Central memory CD8-positive, alpha-beta T cell (primary cell): ENCODE measurements around the gene ADAMTS16.

Experiments used
- ATAC-seq: fragments of 150-1000 bp; cut with Tn5 transposase; replicated peaks from 2 replicates; pipeline ENCODE4 v1.10.0; 2022; ENCODE audit warnings: mild to moderate bottlenecking, moderate FRiP score, moderate number of reproducible peaks; ENCODE audit not compliant: poor library complexity, severe bottlenecking; ENCODE audit errors: extremely low read depth
- DNase-seq, 2 donors: peaks; one replicate each; pipeline ENCODE4 v3.0.0; 2021; ENCODE audit warnings: low spot score in 2 of 2
- H3K27ac Mint-ChIP-seq: one replicate; pipeline ENCODE4 v1.8.0; 2022; ENCODE audit warnings: low read depth, mild to moderate bottlenecking, moderate library complexity, mixed read lengths
- H3K27me3 Mint-ChIP-seq: one replicate; pipeline ENCODE4 v1.8.0; 2022; ENCODE audit warnings: mixed read lengths
- H3K36me3 Mint-ChIP-seq: one replicate; pipeline ENCODE4 v1.8.0; 2022; ENCODE audit warnings: mild to moderate bottlenecking, moderate library complexity, mixed read lengths; ENCODE audit not compliant: insufficient read depth
- H3K4me1 Mint-ChIP-seq: one replicate; pipeline ENCODE4 v1.8.0; 2022; ENCODE audit warnings: mixed read lengths
- H3K4me3 Mint-ChIP-seq: one replicate; pipeline ENCODE4 v1.8.0; 2022; ENCODE audit warnings: mild to moderate bottlenecking, moderate library complexity, mixed read lengths
- H3K9me3 Mint-ChIP-seq: one replicate; pipeline ENCODE4 v1.8.0; 2022; ENCODE audit warnings: mixed read lengths

ADAMTS16 gene

DNA sequence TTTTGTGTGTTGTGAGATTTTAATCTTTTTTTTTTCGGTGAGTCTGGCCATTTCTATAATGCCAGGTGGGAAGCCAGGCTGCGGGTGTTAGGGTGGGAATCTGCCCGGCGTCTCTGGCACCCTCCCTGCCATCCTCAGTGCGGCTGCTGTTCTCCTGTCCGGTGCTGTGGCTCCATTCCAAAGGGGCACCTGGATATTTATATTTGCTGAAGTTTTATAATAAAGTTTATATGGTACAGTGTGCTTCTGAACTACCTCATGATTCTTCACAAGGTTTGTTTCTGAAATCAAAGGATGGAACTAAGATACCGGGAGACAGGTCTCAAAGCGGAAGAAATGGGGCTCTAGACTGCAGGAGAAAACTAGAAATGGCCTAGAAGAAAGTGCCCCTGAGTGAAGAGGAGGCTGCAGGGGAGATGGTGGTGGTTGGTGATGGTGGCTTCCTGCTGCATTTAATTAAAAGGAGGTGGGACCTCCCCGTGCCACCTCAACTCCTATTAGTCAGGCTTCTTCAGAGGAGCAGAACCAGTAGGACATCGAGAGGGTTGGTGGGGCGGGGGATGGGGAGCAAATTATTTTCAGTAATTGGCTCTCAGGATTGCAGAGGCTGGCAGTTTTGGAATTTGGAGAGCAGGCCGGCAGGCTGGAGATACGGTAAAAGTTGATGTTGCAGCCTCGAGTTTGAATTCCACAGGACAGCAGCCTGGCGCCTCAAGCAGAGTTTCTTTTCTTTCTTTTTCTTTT, 180.1 kb downstream of the ADAMTS16 start:
- H3K4me3 Mint-ChIP-seq = no peak overlapping the region
- peaks cover 11% of the 10 kb centered on the region for H3K9me3 Mint-ChIP-seq
- no peaks in the 10 kb centered on the region for H3K36me3 Mint-ChIP-seq
- no peak for ATAC-seq
- no peak for DNase-seq
- H3K4me1 Mint-ChIP-seq = no peaks in the 10 kb centered on the region
- no peak overlapping the region for H3K27ac Mint-ChIP-seq
- H3K27me3 Mint-ChIP-seq = no peaks in the 10 kb centered on the region

DNA sequence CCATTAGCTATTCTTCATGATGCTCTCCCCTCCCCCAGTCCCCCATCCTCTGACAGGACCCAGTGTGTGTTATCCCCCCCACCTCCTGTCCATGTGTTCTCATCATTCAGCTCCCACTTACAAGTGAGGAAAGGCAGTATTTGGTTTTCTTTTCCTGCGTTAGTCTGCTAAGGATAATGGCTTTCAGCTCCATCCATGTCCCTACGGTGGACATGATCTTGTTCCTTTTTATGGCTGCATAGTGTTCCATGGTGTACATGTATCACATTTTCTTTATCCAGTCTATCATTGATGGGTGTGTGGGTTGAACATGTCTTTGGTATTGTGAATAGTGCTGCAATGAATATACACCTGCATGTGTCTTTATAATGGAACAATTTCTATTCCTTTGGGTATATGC, 181.0 kb downstream of the ADAMTS16 start:
- H3K4me3 Mint-ChIP-seq = no peak overlapping the region
- no peak overlapping the region for H3K27ac Mint-ChIP-seq
- no peaks in the 10 kb centered on the region for H3K27me3 Mint-ChIP-seq
- H3K9me3 Mint-ChIP-seq = peaks cover 13% of the 10 kb centered on the region
- no peaks in the 10 kb centered on the region for H3K36me3 Mint-ChIP-seq
- ATAC-seq (no peak), DNase-seq (no peak)
- no peaks in the 10 kb centered on the region for H3K4me1 Mint-ChIP-seq

DNA sequence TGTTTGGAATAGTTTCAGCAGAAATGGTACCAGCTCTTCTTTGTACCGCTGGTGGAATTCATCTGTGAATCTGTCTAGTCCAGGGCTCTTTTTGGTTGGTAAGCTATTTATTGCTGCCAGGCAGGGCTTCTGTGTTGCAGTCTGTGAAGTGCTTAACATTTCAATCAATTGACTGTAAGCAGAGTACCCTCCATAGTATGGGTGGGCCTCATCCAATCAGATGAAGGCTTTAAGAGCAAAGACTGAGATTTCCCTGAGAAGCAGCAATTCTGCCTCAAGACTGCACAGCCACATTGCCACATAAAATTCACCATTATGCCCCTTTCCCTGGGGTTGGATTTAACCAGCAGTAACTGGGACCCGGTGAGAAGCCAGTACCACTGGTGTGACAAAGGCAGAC, 183.4 kb downstream of the ADAMTS16 start:
- Mint-ChIP-seq H3K9me3 (peaks cover 25% of the 10 kb centered on the region), H3K4me3 (no peak overlapping the region), H3K27ac (no peak overlapping the region), H3K27me3 (peaks cover 12% of the 10 kb centered on the region), H3K4me1 (no peaks in the 10 kb centered on the region), H3K36me3 (no peaks in the 10 kb centered on the region)
- ATAC-seq (no peak), DNase-seq (no peak)

DNA sequence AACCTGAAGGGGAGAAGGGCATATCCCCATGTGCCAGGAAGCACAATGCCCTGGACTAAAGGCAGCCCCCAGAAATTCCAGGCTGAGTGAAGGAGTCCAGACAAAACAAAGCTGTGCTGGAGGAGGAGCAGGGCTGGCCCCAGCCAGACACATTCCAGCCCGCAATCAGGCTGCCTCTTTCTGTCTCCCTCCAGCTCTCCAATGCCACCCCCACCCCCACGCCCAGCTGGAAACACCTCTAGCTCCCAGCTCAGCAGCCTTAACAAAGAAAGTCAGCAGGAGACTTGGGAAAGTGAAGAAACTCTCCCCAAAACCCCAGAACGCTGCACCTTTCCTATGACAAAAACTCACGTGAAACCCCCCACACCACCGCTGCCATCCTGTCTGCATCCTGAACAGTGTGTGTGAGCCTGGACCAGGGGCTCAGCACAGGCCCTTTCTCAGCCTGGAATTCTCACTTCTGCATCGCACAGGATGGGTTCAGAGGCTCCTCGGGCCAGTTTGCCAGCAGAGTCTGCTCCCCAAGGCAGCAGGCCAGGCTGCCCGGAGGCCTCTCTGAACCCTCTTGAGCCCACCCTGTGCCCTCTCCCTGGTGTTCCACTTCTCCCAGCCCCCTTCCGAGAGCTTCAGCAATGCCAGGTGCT, 186.1 kb downstream of the ADAMTS16 start:
- Mint-ChIP-seq H3K4me1 (no peaks in the 10 kb centered on the region), H3K9me3 (peaks cover 26% of the 10 kb centered on the region), H3K4me3 (no peak overlapping the region), H3K36me3 (no peaks in the 10 kb centered on the region), H3K27me3 (peaks cover 12% of the 10 kb centered on the region), H3K27ac (no peak overlapping the region)
- DNase-seq (no peak), ATAC-seq (no peak)

DNA sequence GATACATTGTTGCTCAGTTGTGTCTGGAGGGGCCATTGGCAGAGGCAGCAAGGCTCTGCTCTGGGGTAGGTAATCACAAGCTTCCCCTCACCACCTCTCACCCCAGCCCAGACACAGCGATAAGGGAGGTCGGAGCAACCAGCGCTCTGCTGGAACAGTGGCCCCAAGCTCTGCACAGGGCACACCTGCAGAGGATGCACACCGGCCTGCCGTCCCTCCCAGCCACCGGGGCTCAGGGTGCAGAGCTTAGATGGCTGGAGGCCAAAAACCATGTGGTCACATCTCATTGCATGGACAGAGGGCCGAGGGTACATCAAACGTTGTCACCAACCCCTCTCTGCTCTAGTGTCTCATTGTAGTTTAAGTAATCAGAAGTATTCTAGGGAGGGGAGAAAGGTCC, 187.0 kb downstream of the ADAMTS16 start:
- Mint-ChIP-seq H3K4me3 (no peak overlapping the region), H3K9me3 (peaks cover 19% of the 10 kb centered on the region), H3K27me3 (peaks cover 12% of the 10 kb centered on the region), H3K36me3 (no peaks in the 10 kb centered on the region), H3K27ac (no peak overlapping the region), H3K4me1 (no peaks in the 10 kb centered on the region)
- DNase-seq = no peak
- no peak for ATAC-seq

DNA sequence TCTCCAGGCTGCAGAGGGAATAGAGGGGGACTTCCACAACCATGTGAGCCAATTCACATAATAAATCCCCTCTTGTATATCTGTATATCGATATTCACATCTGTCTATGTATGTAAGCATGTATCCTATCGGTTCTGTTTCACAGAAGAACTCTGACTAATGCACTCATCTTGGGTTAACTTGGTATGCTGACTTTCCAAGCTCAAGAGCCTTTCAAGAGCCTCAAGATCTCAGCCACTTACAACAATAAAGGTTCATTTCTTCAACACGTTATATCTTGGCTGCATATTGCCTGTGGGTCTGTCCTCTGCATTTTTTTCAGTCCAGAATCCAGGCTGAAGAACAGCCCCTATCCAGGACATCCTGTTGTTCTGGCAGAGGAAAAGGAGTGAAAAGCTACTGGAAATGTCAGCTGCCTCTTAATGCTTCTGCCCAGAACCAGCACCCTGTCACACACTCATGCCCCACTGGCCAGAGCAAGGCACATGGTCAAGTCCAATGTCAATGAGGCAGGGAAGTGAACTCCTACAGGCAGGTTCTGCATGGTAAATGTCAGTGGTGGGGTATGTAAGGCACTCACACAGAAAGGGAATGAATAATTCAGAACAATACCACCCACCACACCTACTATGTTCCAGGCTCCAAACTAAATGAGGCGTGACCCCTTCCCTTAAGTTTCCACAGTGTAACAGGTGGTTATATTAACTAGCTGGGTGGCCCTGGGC, 190.8 kb downstream of the ADAMTS16 start:
- Mint-ChIP-seq H3K36me3 (no peaks in the 10 kb centered on the region), H3K27me3 (peaks cover 12% of the 10 kb centered on the region), H3K9me3 (peaks cover 14% of the 10 kb centered on the region), H3K4me3 (no peak overlapping the region), H3K27ac (no peak overlapping the region), H3K4me1 (no peaks in the 10 kb centered on the region)
- ATAC-seq = no peak
- DNase-seq = no peak

DNA sequence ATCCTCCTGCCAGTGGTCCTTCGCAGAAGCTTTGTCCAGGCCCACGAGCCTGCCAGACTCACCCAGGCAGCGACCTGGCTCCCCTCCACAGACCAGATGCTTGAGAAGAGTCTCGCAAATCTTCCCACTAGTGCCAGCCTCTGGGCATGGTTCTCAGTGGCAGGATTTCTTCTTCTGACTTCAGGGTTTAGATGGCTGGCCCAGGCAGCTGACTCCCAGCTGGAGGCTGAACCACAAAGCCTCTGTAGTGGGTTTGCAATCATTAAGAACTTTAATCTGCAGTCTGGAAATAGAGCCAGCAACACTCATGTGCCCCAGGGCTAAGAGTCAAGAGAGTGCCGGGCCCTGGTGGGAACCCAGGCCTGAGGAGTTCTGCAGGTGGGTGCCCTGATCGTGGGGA, 191.7 kb downstream of the ADAMTS16 start:
- DNase-seq (no peak), ATAC-seq (no peak)
- Mint-ChIP-seq H3K36me3 (no peaks in the 10 kb centered on the region), H3K4me3 (no peak overlapping the region), H3K27ac (no peak overlapping the region), H3K27me3 (peaks cover 7% of the 10 kb centered on the region), H3K4me1 (no peaks in the 10 kb centered on the region), H3K9me3 (peaks cover 18% of the 10 kb centered on the region)

DNA sequence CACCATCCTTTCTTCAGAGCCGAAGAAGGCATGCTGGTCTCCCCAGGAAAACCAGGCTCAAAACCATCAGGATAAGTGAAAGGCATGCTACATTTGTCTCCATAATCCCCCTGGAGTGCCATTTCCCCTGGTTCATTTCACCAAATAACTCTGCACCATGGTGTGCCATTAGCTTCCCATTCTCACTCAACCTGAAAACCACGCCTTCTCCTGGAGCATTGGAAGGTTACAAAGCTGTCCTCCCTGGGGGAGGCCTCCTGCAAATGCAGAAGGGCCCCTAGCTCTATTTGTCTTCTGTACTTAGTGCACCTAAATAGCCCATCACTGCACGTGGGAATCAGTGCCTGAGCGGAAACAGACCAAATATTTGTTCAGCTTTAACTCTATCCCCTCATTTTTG, 192.2 kb downstream of the ADAMTS16 start:
- Mint-ChIP-seq H3K9me3 (peaks cover 18% of the 10 kb centered on the region), H3K27me3 (peaks cover 3% of the 10 kb centered on the region), H3K4me1 (no peaks in the 10 kb centered on the region), H3K36me3 (no peaks in the 10 kb centered on the region), H3K4me3 (no peak overlapping the region), H3K27ac (no peak overlapping the region)
- ATAC-seq (no peak), DNase-seq (no peak)

DNA sequence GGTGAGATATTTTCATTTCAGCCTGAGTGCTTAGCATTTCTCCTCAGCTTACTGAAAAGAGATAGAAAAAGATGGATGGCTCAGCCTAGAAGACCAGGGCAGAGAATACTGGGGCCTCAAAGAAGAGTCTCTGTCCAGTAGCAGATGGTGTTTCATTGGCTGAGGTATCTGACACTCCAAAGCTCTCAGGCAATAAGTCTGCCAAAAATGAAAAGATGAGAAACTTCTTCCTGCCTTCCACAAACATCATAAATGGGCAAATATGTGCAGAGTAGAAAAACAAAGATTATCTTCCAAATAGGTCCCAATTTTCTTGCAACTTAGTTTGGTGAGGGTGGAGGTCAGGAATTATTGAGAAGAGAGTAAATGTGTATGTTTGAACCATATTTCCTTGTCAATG, 195.0 kb downstream of the ADAMTS16 start:
- Mint-ChIP-seq H3K27ac (no peak overlapping the region), H3K4me3 (no peak overlapping the region), H3K4me1 (no peaks in the 10 kb centered on the region), H3K36me3 (no peaks in the 10 kb centered on the region), H3K27me3 (no peaks in the 10 kb centered on the region), H3K9me3 (peaks cover 4% of the 10 kb centered on the region)
- ATAC-seq (no peak), DNase-seq (no peak)

DNA sequence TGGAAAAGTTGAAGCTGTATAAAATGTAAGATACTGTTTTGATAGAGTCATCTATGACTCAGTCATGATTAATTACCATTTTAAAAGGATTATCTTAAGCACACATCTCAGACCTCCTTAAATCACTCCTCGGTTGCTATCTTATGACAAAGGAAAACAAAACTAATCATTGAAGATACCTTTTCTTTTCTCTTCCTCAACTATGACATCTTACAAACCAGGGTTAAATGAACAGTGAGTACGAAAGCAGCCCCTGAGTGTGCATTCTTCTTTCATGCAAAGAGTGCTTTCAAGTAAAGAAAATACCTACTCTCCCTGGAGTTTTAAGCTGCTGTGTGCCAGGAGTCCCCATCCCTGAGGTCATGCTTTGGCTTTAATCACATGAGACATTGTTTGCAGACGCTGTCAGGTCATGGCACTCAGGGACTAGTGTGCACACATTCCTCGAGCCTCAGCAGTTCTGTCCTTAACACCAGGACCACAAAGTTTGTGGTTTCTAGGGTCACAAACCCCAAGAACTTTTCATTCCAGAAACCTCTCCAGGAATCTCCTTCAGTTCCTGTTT, 195.7 kb downstream of the ADAMTS16 start:
- H3K4me1 Mint-ChIP-seq = no peaks in the 10 kb centered on the region
- no peaks in the 10 kb centered on the region for H3K27me3 Mint-ChIP-seq
- no peak overlapping the region for H3K4me3 Mint-ChIP-seq
- H3K36me3 Mint-ChIP-seq = no peaks in the 10 kb centered on the region
- peaks cover 4% of the 10 kb centered on the region for H3K9me3 Mint-ChIP-seq
- DNase-seq = no peak
- ATAC-seq = no peak
- no peak overlapping the region for H3K27ac Mint-ChIP-seq

DNA sequence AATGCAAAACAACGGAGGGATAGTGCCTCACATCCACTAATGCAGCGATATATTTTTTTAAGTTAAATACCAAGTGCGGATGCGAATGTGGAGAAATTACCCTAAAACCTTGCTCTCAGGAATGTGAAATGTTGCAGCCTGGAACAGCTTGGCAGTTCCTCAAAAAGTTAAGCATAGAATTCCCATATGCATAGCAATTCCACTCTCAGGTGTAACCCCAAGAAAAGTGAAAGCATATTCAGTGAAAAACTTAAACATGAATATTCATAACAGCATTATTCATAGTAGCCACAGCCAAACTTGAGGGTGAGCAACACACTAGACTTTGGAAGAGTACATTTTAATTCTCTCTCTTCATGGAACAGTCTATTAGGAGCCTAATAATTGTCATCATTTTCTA, 199.1 kb downstream of the ADAMTS16 start:
- Mint-ChIP-seq H3K27ac (no peak overlapping the region), H3K4me1 (no peaks in the 10 kb centered on the region)

DNA sequence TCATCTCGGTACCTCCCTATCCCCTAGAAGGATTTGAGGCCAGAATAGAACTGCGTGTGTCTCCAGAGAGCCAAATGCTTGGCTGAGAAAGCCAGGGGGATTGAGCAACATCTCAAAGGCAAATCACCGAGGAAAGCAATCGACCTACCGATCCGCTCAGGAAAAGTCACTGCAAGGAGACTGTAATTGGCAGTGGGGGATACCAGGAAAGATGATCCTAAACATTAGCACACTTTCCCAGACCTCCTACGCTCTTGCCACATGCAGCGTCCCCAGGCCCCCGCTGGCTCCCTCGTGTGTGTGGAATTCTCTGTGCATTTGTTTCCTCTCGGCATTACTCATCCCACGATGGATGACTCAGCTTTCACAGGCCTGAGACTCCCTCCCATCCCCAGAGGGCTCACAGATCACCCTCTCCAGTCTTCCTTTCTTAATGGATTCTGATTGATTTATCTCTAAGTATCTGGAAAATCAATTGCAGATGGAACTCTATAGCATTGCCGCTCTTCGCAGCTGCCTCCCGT, 200.1 kb downstream of the ADAMTS16 start:
- DNase-seq (no peak), ATAC-seq (no peak)
- H3K27ac Mint-ChIP-seq = no peak overlapping the region

More for the DNA sequence above, 199.1 kb downstream of the ADAMTS16 start:
- Mint-ChIP-seq H3K36me3 (no peaks in the 10 kb centered on the region), H3K4me3 (no peak overlapping the region), H3K27me3 (peaks cover 15% of the 10 kb centered on the region), H3K9me3 (peaks cover 4% of the 10 kb centered on the region)
- DNase-seq = no peak
- ATAC-seq = no peak

More for the DNA sequence above, 200.1 kb downstream of the ADAMTS16 start:
- peaks cover 21% of the 10 kb centered on the region for H3K27me3 Mint-ChIP-seq
- no peaks in the 10 kb centered on the region for H3K36me3 Mint-ChIP-seq
- peaks cover 4% of the 10 kb centered on the region for H3K9me3 Mint-ChIP-seq
- H3K4me1 Mint-ChIP-seq = no peaks in the 10 kb centered on the region
- H3K4me3 Mint-ChIP-seq = no peak overlapping the region
